Measurements from ENCODE around the gene ADIPOR2. TPM values are rescaled to one million over a fixed set of nuclear protein-coding genes. Genes with fewer than 3 reads are reported as not detected.

Gene ADIPOR2
- total RNA-seq, 1 donor from 2014 or later: 40.5 TPM

DNA sequence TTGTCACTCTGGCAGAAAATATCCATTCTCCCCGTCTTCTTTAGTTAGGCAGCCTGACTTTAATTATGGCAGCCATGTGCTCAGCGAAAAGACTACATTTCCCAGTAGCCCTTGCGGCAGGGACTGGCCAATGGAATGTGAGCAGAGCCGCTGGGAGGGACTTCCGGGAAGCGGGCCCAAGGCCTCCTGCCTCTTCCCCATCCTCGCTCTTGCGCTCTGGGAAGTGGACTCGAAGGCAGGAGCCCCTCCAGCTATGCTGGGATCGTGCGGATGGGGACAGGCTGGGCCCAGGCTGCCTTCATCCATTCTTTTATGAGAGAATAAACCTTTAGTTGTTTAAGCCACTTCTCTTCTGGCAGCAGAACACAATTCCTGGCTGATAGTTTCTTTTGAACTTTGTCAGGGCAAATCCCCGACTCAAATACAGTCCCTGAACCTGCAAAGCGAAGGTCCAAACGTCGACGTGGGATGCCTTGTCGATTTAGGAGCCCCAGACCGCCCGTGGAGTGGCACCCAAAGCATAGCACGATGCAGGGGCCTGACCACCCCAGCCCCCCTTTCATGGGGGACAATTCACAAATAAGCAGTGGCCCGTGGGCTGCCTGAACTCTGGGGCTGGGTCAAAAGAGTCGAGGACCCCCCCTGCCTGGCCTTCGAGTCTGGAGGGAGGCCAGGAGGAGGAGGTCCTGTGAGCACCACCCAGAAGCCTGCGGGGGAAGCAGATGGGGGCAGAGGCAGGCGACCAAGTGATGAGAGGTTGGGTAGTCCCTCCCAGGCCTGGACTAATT, 113.9 kb downstream of the ADIPOR2 start:
- DNase-seq: peak; percentile 87
- TF ChIP-seq, protein P1, sequence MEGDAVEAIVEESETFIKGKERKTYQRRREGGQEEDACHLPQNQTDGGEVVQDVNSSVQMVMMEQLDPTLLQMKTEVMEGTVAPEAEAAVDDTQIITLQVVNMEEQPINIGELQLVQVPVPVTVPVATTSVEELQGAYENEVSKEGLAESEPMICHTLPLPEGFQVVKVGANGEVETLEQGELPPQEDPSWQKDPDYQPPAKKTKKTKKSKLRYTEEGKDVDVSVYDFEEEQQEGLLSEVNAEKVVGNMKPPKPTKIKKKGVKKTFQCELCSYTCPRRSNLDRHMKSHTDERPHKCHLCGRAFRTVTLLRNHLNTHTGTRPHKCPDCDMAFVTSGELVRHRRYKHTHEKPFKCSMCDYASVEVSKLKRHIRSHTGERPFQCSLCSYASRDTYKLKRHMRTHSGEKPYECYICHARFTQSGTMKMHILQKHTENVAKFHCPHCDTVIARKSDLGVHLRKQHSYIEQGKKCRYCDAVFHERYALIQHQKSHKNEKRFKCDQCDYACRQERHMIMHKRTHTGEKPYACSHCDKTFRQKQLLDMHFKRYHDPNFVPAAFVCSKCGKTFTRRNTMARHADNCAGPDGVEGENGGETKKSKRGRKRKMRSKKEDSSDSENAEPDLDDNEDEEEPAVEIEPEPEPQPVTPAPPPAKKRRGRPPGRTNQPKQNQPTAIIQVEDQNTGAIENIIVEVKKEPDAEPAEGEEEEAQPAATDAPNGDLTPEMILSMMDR (IDR thresholded peaks at IDR 0.05; ENCODE audit: borderline replicate concordance): no peak
- Histone ChIP-seq H3K4me3 (no peak overlapping the region), H3K4me1 (peaks cover 34% of the 10 kb centered on the region), H3K27me3 (ENCODE audit: low read depth) (no peaks in the 10 kb centered on the region), H3K9me3 (replicated peaks) (no peaks in the 10 kb centered on the region), H3K27ac (replicated peaks) (peak overlapping the region; percentile 65), H3K36me3 (no peaks in the 10 kb centered on the region)
- intact Hi-C loops (cut with micrococcal nuclease): no loop called here

DNA sequence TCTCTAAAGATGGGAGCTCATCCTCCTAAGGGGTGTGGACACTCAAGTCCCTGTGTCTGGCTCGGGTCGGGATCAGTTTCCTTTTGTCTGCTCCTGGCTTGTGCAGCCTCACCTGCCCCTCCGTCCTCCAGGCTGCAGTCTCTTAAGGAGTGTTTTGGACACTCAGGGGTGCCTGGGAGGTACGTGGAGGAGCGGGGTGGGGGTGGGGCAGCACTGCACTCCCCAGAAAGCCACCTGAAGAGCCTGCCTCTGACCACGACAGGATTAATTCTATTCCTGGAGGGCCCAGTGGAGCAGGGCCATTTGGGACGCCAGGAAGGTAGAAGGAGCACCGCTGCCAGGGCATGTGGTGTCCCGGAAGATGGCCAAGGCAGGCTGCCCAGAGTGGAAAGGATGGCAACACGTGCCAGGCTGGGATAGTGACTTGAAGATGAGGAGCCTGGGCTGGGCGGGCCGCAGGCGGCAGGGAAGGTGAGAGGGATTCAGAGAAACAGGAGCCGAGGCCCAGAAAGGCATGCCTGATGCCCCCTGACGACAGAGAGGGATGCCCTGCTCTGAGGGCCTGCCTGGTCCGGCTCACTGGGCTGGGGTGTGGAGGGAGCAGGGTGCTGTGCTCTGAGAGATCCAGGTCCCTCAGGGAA, 114.7 kb downstream of the ADIPOR2 start:
- Histone ChIP-seq H3K27ac (replicated peaks) (peak overlapping the region; percentile 65), H3K4me1 (peaks cover 34% of the 10 kb centered on the region), H3K36me3 (no peaks in the 10 kb centered on the region), H3K9me3 (replicated peaks) (no peaks in the 10 kb centered on the region), H3K27me3 (ENCODE audit: low read depth) (peaks cover under 1% of the 10 kb centered on the region), H3K4me3 (no peak overlapping the region)
- intact Hi-C loops (cut with micrococcal nuclease): no loop called here
- TF ChIP-seq, protein P1 (IDR thresholded peaks at IDR 0.05; ENCODE audit: borderline replicate concordance): no peak
- peak; percentile 60 for DNase-seq

DNA sequence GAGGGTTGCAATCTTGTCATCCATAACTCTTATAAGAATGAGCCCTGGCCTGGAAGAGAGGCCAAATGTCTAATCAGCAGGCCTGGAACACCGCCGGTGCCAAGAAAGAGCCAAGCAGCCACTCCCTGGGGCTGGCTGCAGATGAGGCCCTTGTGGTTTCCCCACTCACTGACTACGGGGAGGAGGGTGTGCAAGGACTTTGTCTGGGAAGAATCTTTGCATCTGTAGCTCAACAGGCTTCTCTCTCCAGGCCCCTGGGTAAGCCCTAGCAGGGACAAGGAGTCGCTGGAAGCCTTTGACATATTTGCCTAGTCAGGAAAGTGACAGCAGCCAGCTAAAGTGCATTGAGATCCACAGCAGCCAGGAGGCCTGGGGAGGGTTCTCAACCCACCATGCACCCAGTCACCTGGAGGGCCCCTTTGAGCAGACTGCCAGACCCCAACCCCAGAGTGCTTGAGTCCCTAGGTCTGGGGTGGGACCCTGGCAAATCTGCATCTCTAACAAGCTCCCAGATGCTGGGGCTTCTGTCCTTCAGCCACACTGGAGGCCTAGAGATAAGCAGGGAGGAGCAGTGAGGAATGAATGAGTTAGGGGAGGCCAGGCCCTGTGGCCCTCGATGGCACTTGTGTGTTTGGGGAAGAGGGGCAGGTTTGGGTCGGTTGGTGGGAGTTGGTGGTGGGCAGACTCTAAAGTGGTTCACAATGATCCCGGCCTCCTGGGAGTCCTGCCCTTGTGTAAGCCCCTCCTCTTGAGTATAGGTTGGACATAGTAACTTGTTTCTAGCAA, 115.6 kb downstream of the ADIPOR2 start:
- H3K27me3 ChIP-seq (ENCODE audit: low read depth): peaks cover 8% of the 10 kb centered on the region
- peaks cover 34% of the 10 kb centered on the region for H3K4me1 ChIP-seq
- H3K36me3 ChIP-seq: no peaks in the 10 kb centered on the region
- no peak overlapping the region for H3K4me3 ChIP-seq
- intact Hi-C loops (cut with micrococcal nuclease): no loop called here
- no peaks in the 10 kb centered on the region for H3K9me3 ChIP-seq (replicated peaks)
- peak; percentile 7 for DNase-seq
- peak overlapping the region; percentile 65 for H3K27ac ChIP-seq (replicated peaks)
- TF ChIP-seq, protein P1 (IDR thresholded peaks at IDR 0.05; ENCODE audit: borderline replicate concordance): no peak

DNA sequence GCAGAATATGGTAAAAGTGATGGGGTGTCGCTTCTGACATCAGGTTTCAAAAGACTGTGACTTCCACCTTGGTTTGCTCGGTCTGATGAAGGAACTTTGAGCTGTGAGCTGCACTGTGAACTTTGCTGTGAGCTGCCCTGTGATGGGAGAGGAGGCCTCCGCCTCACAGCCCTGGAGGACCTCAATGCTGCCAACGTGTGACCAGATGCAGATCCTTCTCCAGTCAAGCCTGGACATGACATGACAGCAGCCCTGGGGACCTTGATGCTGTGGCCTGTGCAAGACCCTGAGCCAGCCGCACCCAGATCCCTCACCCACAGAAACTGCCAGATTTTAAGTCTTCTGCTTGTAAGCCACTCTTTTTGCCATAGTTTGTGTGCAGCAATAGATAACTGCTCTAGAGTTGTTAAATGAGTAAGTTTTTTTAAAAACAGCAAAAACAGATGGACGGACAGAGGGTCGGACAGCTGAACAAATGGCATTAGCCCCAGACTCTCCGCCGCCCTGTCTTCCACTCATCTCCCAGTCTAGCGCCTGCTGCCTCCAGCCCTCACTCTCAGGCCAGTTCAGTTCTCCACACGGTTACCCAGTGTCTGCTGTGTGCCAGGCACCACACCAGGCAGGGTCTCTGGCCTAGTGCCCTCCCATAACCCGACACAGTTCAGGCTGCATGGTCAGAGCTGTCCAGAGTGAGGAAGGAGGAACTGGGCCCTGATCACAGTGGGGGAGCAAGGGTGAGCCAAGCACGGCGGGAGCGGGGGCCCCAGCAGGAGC, 116.4 kb downstream of the ADIPOR2 start:
- no peaks in the 10 kb centered on the region for H3K36me3 ChIP-seq
- DNase-seq: peak; percentile 7
- H3K27ac ChIP-seq (replicated peaks): no peak overlapping the region
- TF ChIP-seq, protein P1 (IDR thresholded peaks at IDR 0.05; ENCODE audit: borderline replicate concordance): no peak
- H3K4me3 ChIP-seq: no peak overlapping the region
- intact Hi-C loops (cut with micrococcal nuclease): no loop called here
- peaks cover 10% of the 10 kb centered on the region for H3K27me3 ChIP-seq (ENCODE audit: low read depth)
- H3K9me3 ChIP-seq (replicated peaks): no peaks in the 10 kb centered on the region
- H3K4me1 ChIP-seq: peaks cover 34% of the 10 kb centered on the region
